Nephron progenitor cell (in vitro differentiated cells): ENCODE data around the gene TNFSF13B.

Experiments used
- DNase-seq: peaks from one replicate; pipeline ENCODE4 v3.0.0; 2021
- H3K27ac Mint-ChIP-seq: 2 replicates; pipeline ENCODE4 v1.8.0; 2021; ENCODE audit warnings: mild to moderate bottlenecking, moderate library complexity, mixed read lengths
- H3K27me3 Mint-ChIP-seq: 2 replicates; pipeline ENCODE4 v1.8.0; 2021; ENCODE audit warnings: mild to moderate bottlenecking, low read depth, mixed read lengths; ENCODE audit not compliant: poor library complexity
- H3K36me3 Mint-ChIP-seq: 2 replicates; pipeline ENCODE4 v1.8.0; 2021; ENCODE audit warnings: low read depth, mixed read lengths
- H3K4me1 Mint-ChIP-seq: 2 replicates; pipeline ENCODE4 v1.8.0; 2021; ENCODE audit warnings: mixed read lengths
- H3K4me3 Mint-ChIP-seq: 2 replicates; pipeline ENCODE4 v1.8.0; 2021; ENCODE audit warnings: mild to moderate bottlenecking, moderate library complexity, mixed read lengths
- H3K9me3 Mint-ChIP-seq: 2 replicates; pipeline ENCODE4 v1.8.0; 2021; ENCODE audit warnings: mild to moderate bottlenecking, moderate library complexity, mixed read lengths
- TF ChIP-seq, protein P1 (sequence below): fragments of 200-600 bp; sonication (generic); IDR thresholded peaks from 2 replicates; pipeline ENCODE4 v1.5.0; 2021; ENCODE audit warnings: antibody characterized with exemption

Gene TNFSF13B

DNA sequence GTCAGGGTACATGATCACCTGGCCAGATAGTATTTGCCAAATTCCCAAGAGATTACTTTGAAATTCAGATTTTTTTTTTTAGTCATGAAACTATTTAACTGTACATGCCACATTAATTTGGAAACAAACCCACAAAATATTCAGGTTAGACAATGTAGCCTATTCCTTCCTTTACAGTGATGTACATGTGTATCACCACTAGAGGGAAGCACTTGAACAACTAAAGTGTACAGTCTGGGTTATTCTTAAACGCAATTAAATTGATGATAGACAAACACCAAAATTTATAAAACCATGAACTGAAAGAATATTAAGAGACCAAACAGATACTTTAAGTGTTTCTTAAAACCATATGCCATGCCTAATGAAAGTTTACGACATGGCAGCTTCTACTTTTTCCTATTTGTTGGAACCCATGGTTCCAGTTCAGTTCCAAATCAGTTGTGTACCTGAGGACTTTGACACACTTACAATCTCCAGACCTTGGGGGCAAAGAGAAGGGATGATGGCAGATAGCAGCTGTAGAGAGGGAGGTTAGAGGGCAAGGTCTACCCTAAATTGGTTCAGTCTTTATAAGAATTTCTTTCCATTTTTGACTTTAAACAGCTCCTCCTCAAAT lies 52.8 kb downstream of the TNFSF13B start:
- Mint-ChIP-seq H3K4me1 (no peaks in the 10 kb centered on the region), H3K4me3 (no peak overlapping the region), H3K27ac (no peak overlapping the region), H3K9me3 (no peaks in the 10 kb centered on the region), H3K36me3 (no peaks in the 10 kb centered on the region), H3K27me3 (peaks cover 6% of the 10 kb centered on the region)
- TF ChIP-seq, protein P1, sequence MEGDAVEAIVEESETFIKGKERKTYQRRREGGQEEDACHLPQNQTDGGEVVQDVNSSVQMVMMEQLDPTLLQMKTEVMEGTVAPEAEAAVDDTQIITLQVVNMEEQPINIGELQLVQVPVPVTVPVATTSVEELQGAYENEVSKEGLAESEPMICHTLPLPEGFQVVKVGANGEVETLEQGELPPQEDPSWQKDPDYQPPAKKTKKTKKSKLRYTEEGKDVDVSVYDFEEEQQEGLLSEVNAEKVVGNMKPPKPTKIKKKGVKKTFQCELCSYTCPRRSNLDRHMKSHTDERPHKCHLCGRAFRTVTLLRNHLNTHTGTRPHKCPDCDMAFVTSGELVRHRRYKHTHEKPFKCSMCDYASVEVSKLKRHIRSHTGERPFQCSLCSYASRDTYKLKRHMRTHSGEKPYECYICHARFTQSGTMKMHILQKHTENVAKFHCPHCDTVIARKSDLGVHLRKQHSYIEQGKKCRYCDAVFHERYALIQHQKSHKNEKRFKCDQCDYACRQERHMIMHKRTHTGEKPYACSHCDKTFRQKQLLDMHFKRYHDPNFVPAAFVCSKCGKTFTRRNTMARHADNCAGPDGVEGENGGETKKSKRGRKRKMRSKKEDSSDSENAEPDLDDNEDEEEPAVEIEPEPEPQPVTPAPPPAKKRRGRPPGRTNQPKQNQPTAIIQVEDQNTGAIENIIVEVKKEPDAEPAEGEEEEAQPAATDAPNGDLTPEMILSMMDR = peak; percentile 78
- no peak for DNase-seq

DNA sequence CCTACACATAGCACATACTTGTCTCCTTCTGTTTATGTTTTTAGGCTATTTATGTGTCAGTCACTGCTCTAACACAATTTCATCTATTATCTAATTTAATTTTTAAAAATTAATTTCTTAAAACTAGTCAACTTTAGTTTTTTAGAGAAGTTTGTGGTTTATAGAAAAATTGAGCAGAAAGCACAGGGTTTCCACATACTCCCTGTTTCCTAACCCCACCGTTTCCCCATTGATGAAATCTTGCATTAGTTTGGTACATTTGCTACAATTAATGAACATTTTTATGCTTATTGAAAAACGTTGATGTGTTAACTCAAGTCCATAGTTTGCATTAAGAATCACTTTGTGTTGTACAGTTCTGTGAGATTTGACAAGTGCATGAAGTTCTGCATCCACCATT lies 53.5 kb downstream of the TNFSF13B start:
- Mint-ChIP-seq H3K27ac (no peak overlapping the region), H3K36me3 (no peaks in the 10 kb centered on the region), H3K9me3 (no peaks in the 10 kb centered on the region), H3K4me1 (peaks cover 1% of the 10 kb centered on the region), H3K4me3 (no peak overlapping the region), H3K27me3 (peaks cover 6% of the 10 kb centered on the region)
- TF ChIP-seq, protein P1 = no peak
- DNase-seq = no peak

DNA sequence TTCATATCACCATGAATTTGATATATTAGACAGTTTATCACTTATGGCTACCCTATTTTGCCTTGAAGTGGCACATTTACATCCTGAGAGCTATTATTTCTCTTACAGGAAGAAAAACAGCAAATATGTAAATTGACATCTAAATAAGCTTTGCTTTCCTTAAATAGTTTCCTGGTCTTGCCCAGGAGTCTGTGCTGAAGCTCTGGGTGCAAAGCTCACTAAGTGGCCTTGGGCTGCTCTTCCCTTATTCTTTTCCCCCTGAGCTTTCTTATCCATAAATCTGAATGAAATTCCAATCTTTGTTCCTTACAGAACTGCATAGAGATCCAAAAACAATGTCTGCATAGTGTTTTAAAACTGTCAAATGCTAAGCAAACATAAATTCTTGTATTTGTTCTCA lies 56.3 kb downstream of the TNFSF13B start:
- TF ChIP-seq, protein P1 = no peak
- no peak overlapping the region for H3K4me3 Mint-ChIP-seq
- H3K9me3 Mint-ChIP-seq = peaks cover 3% of the 10 kb centered on the region
- H3K36me3 Mint-ChIP-seq = no peaks in the 10 kb centered on the region
- DNase-seq = no peak
- peaks cover 9% of the 10 kb centered on the region for H3K4me1 Mint-ChIP-seq
- H3K27ac Mint-ChIP-seq = peak overlapping the region; percentile 19
- H3K27me3 Mint-ChIP-seq = peaks cover 9% of the 10 kb centered on the region

DNA sequence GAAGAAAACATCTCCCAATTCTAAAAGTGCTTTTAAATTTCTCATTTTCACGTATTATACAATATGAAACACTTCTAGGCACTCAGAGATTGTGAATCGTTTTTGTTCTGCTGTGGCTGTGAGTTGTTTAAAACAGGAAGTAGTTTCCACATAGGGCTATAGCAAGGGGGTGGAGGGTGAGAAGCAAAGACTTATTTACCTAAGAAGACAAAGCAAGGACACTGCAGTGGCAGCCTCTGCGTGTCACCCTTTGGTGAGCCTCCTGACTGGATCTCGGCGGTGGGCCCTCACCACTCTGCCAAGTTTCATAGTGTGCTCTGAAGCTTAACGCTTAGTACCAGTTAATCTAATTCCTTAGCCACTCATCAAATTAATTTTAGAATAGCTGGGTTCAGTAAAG lies 56.8 kb downstream of the TNFSF13B start:
- no peak for DNase-seq
- H3K27ac Mint-ChIP-seq = no peak overlapping the region
- H3K9me3 Mint-ChIP-seq = peaks cover 3% of the 10 kb centered on the region
- H3K36me3 Mint-ChIP-seq = no peaks in the 10 kb centered on the region
- TF ChIP-seq, protein P1 = no peak
- no peak overlapping the region for H3K4me3 Mint-ChIP-seq
- H3K4me1 Mint-ChIP-seq = peaks cover 9% of the 10 kb centered on the region
- peaks cover 5% of the 10 kb centered on the region for H3K27me3 Mint-ChIP-seq

DNA sequence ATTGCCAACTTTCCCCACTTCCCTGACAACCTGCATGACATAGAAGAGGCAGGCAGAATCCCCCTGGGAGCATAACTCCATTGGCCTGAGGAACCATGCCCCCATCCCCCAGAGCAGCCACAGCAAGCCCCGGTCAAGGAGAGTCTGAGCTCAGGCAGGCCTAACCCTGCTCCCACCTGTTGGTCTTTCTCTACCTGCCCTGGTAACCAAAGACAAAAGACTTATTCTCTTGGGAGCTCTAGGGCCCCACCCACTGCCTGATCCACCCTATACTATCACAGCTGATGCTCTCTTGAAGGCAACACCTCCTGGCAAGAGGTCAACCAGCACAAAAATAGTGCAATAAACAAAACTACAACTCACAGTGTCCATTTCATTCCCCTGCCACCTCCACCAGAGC lies 59.3 kb downstream of the TNFSF13B start:
- no peaks in the 10 kb centered on the region for H3K36me3 Mint-ChIP-seq
- no peak for DNase-seq
- peaks cover 2% of the 10 kb centered on the region for H3K27me3 Mint-ChIP-seq
- no peak overlapping the region for H3K4me3 Mint-ChIP-seq
- H3K27ac Mint-ChIP-seq = no peak overlapping the region
- TF ChIP-seq, protein P1 = no peak
- H3K4me1 Mint-ChIP-seq = peaks cover 9% of the 10 kb centered on the region
- peaks cover 5% of the 10 kb centered on the region for H3K9me3 Mint-ChIP-seq

DNA sequence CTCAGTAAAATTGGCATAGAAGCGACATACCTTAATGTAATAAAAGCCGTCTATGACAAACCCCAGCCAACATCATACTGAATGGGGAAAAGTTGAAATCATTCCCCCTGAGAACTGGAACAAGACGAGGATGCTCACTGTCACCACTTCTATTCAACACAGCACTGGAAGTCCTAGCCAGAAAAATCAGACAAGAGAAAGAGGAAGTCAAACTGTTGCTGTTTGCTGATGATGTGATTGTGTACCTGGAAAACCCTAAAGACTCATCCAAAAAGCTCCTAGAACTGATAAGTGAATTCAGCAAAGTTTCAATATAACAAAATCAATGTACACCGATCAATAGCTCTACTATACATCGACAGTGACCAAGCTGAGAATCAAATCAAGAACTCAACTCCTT lies 63.3 kb downstream of the TNFSF13B start:
- H3K4me1 Mint-ChIP-seq = peaks cover 9% of the 10 kb centered on the region
- H3K36me3 Mint-ChIP-seq = no peaks in the 10 kb centered on the region
- H3K27ac Mint-ChIP-seq = no peak overlapping the region
- H3K4me3 Mint-ChIP-seq = no peak overlapping the region
- H3K27me3 Mint-ChIP-seq = peaks cover 7% of the 10 kb centered on the region
- DNase-seq = no peak
- TF ChIP-seq, protein P1 = no peak
- H3K9me3 Mint-ChIP-seq = peaks cover 6% of the 10 kb centered on the region
